H9 (cell line): ENCODE results near the gene PCBP2. TPM values are rescaled to one million over a fixed set of nuclear protein-coding genes. Genes with fewer than 3 reads are reported as not detected.

ENCODE experiments used
- DNase-seq: peaks from one replicate; pipeline ENCODE4 v3.0.0-alpha.2; 2017
- H2AFZ ChIP-seq: one replicate; pipeline ENCODE4 v1.6.1; 2013; ENCODE audit warnings: mild to moderate bottlenecking, low read length, control low read depth, moderate library complexity
- H2AK5ac ChIP-seq: 2 replicates; pipeline ENCODE4 v1.6.1; 2013; ENCODE audit warnings: low read length, control low read depth, mixed read lengths; ENCODE audit not compliant: insufficient read length
- H2BK120ac ChIP-seq: one replicate; pipeline ENCODE4 v1.6.1; 2013; ENCODE audit warnings: low read depth, mild to moderate bottlenecking, low read length, control low read depth, inconsistent platforms; ENCODE audit not compliant: poor library complexity, severe bottlenecking
- H2BK12ac ChIP-seq: 2 replicates; pipeline ENCODE4 v1.6.1; 2013; ENCODE audit warnings: low read length, control low read depth, mixed read lengths, low read depth; ENCODE audit not compliant: insufficient read length
- H2BK15ac ChIP-seq: 2 replicates; pipeline ENCODE4 v1.6.1; 2013; ENCODE audit warnings: low read depth, low read length, control low read depth
- H2BK20ac ChIP-seq: one replicate; pipeline ENCODE4 v1.6.1; 2013; ENCODE audit warnings: low read depth, mild to moderate bottlenecking, low read length, control low read depth, inconsistent platforms; ENCODE audit not compliant: poor library complexity, severe bottlenecking
- H2BK5ac ChIP-seq: 2 replicates; pipeline ENCODE4 v1.6.1; 2013; ENCODE audit warnings: low read length, control low read depth, mixed read lengths; ENCODE audit not compliant: insufficient read length
- H3K14ac ChIP-seq: 2 replicates; pipeline ENCODE4 v1.6.1; 2013; ENCODE audit warnings: low read length, control low read depth; ENCODE audit not compliant: insufficient read depth
- H3K18ac ChIP-seq: 2 replicates; pipeline ENCODE4 v1.6.1; 2013; ENCODE audit warnings: low read depth, mild to moderate bottlenecking, mixed read lengths, low read length, control low read depth; ENCODE audit not compliant: insufficient read length
- H3K23ac ChIP-seq: 2 replicates; pipeline ENCODE4 v1.6.1; 2013; ENCODE audit warnings: low read length, control low read depth, mixed read lengths, low read depth; ENCODE audit not compliant: insufficient read length
- H3K23me2 ChIP-seq: 2 replicates; pipeline ENCODE4 v1.6.1; 2013; ENCODE audit warnings: low read depth, mild to moderate bottlenecking, mixed read lengths, low read length, control low read depth; ENCODE audit not compliant: insufficient read length, poor library complexity, severe bottlenecking
- H3K27ac ChIP-seq: 2 replicates; pipeline ENCODE4 v1.5.1; 2013; ENCODE audit warnings: low read length, control low read depth, mixed read lengths, low read depth; ENCODE audit not compliant: insufficient read length
- H3K27me3 ChIP-seq: 2 replicates; pipeline ENCODE4 v1.6.1; 2013; ENCODE audit warnings: low read length, control low read depth, inconsistent platforms; ENCODE audit not compliant: insufficient read depth
- H3K4ac ChIP-seq: 2 replicates; pipeline ENCODE4 v1.6.1; 2013; ENCODE audit warnings: low read depth, mild to moderate bottlenecking, control low read depth, inconsistent platforms, low read length, moderate library complexity
- H3K4me1 ChIP-seq: 2 replicates; pipeline ENCODE4 v1.6.1; 2013; ENCODE audit warnings: low read length, control low read depth, inconsistent platforms; ENCODE audit not compliant: insufficient read depth
- H3K4me2 ChIP-seq: 2 replicates; pipeline ENCODE4 v1.6.1; 2013; ENCODE audit warnings: low read length, control low read depth, mixed read lengths; ENCODE audit not compliant: insufficient read length, insufficient read depth
- H3K56ac ChIP-seq: 2 replicates; pipeline ENCODE4 v1.6.1; 2013; ENCODE audit warnings: low read depth, mild to moderate bottlenecking, mixed read lengths, low read length, control low read depth; ENCODE audit not compliant: insufficient read length
- H3K79me1 ChIP-seq: 2 replicates; pipeline ENCODE4 v1.6.1; 2013; ENCODE audit warnings: low read depth, mild to moderate bottlenecking, moderate library complexity, low read length, control low read depth, inconsistent platforms; ENCODE audit not compliant: insufficient read depth, poor library complexity, severe bottlenecking
- H3K79me2 ChIP-seq: 2 replicates; pipeline ENCODE4 v1.6.1; 2013; ENCODE audit warnings: low read length, control low read depth, inconsistent platforms; ENCODE audit not compliant: insufficient read depth
- H3K9ac ChIP-seq: 2 replicates; pipeline ENCODE4 v1.6.1; 2013; ENCODE audit warnings: low read length, control low read depth, mixed read lengths; ENCODE audit not compliant: insufficient read length; ENCODE audit errors: extremely low read depth
- H3K9me3 ChIP-seq: one replicate; pipeline ENCODE4 v1.6.1; 2013; ENCODE audit warnings: low read depth, low read length, inconsistent platforms; ENCODE audit not compliant: control insufficient read depth
- H3T11ph ChIP-seq: one replicate; pipeline ENCODE4 v1.6.1; 2013; ENCODE audit warnings: mild to moderate bottlenecking, low read length, control low read depth, inconsistent platforms
- H4K20me1 ChIP-seq: one replicate; pipeline ENCODE4 v1.6.1; 2013; ENCODE audit not compliant: control insufficient read depth, insufficient read length, insufficient read depth
- H4K5ac ChIP-seq: 2 replicates; pipeline ENCODE4 v1.6.1; 2013; ENCODE audit warnings: low read depth, mild to moderate bottlenecking, mixed read lengths, low read length, control low read depth; ENCODE audit not compliant: insufficient read length
- H4K8ac ChIP-seq: replicated peaks from 2 replicates; pipeline ENCODE4 v1.6.1; 2013; ENCODE audit warnings: low read length, control low read depth, mixed read lengths, low read depth; ENCODE audit not compliant: insufficient read length
- H4K91ac ChIP-seq: 2 replicates; pipeline ENCODE4 v1.6.1; 2013; ENCODE audit warnings: low read depth, mild to moderate bottlenecking, moderate library complexity, mixed read lengths, low read length, control low read depth; ENCODE audit not compliant: insufficient read length
- H3K27ac Mint-ChIP-seq, 3 experiments: 2 replicates in 2 of 3; 3 replicates in 1 of 3; pipeline ENCODE4 v1.8.0; 2020 to 2021; ENCODE audit warnings: mixed read lengths in 3 of 3, mild to moderate bottlenecking in 1 of 3, moderate library complexity in 1 of 3
- H3K27me3 Mint-ChIP-seq: 2 replicates; pipeline ENCODE4 v1.8.0; 2021; ENCODE audit warnings: low read depth, mild to moderate bottlenecking, moderate library complexity, mixed read lengths
- H3K36me3 Mint-ChIP-seq, 3 experiments: 2 replicates in 2 of 3; 3 replicates in 1 of 3; pipeline ENCODE4 v1.8.0; 2020 to 2021; ENCODE audit warnings: low read depth in 3 of 3, mixed read lengths in 3 of 3; ENCODE audit not compliant: insufficient read depth in 1 of 3
- H3K4me1 Mint-ChIP-seq, 2 experiments: 2 replicates each; pipeline ENCODE4 v1.8.0; 2020; ENCODE audit warnings: mixed read lengths in 2 of 2
- H3K4me3 Mint-ChIP-seq, 2 experiments: 2 replicates in 1 of 2; 3 replicates in 1 of 2; pipeline ENCODE4 v1.8.0; 2020 to 2021; ENCODE audit warnings: mild to moderate bottlenecking in 2 of 2, mixed read lengths in 2 of 2, moderate library complexity in 1 of 2
- H3K9me3 Mint-ChIP-seq, 2 experiments: 2 replicates in 1 of 2; 3 replicates in 1 of 2; pipeline ENCODE4 v1.8.0; 2020; ENCODE audit warnings: mild to moderate bottlenecking in 2 of 2, mixed read lengths in 2 of 2, moderate library complexity in 1 of 2
- WGBS: extraction: QIAGEN DNeasy Blood & Tissue Kit; methylation state at CpG from one replicate; pipeline ENCODE4 v1.1.7; 2013; ENCODE audit warnings: missing lambda C conversion rate, low lambda C conversion rate, mixed read lengths; ENCODE audit not compliant: insufficient read length; ENCODE audit errors: extremely low coverage; 5-methylcytosine and 5-hydroxymethylcytosine counted together
- total RNA-seq: library from RNA; stranded (reverse); gene quantifications from 2 replicates; pipeline ENCODE4 v1.2.1, GENCODE V29; 2021
- TF ChIP-seq, protein P1 (sequence below): fragments of 200-600 bp; sonication (generic); conservative IDR thresholded peaks from 3 replicates; pipeline ENCODE4 v1.8.0; 2021; ENCODE audit warnings: antibody characterized with exemption, mild to moderate bottlenecking

Gene PCBP2
- total RNA-seq, 1 experiment from 2014 or later, result 1,207 TPM

DNA sequence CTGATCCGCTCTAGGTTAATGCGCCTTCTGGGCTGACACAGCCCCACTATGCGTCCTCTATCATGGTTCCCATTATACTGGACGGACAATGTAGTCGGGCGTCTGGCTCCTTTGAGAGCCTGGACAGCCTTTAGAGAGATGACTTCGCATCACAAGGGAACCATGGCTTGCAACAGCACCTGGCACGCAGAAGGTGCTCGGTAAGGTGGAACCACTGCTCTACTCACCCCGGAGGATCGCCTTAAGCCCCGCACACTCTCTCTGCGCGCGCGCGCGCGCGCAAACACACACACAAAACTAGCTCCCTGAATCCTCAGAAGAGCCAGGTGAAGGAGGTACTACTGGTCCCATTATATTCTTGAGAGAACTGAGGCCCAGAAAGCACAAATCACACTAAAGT is 40.3 kb downstream of the PCBP2 start:
- Histone ChIP-seq H2AFZ (no peak overlapping the region), H3K79me2 (no peaks in the 10 kb centered on the region), H3K4me1 (no peaks in the 10 kb centered on the region), H3K27ac (no peak overlapping the region), H3K4ac (no peak overlapping the region), H2AK5ac (no peak overlapping the region), H3K4me2 (peak overlapping the region; percentile 74), H2BK5ac (no peak overlapping the region), H2BK120ac (no peak overlapping the region), H3T11ph (no peak overlapping the region), H4K8ac (no peak overlapping the region), H4K20me1 (peaks cover 2% of the 10 kb centered on the region), H3K23me2 (peaks cover 10% of the 10 kb centered on the region), H4K5ac (no peak overlapping the region), H3K9me3 (no peaks in the 10 kb centered on the region), H3K27me3 (no peaks in the 10 kb centered on the region), H3K23ac (no peak overlapping the region), H4K91ac (no peak overlapping the region), H2BK15ac (no peak overlapping the region), H2BK12ac (no peak overlapping the region), H3K18ac (no peak overlapping the region), H3K79me1 (no peaks in the 10 kb centered on the region), H2BK20ac (no peak overlapping the region), H3K14ac (0 out of 2 replicates have a peak overlapping the region, but pooled peaks have one; percentile 44), H3K56ac (no peak overlapping the region), H3K9ac (no peak overlapping the region)
- DNase-seq, result no peak
- WGBS, result no CpG with 5 or more reads among the region's 20 CpGs
- H3K9me3 Mint-ChIP-seq, result no peaks in the 10 kb centered on the region
- no peaks in the 10 kb centered on the region; the same call in none of the 2 replicates for H3K27me3 Mint-ChIP-seq
- peak overlapping the region; percentile 85 to 90 (median 88) for H3K27ac Mint-ChIP-seq
- peaks cover 40 to 45% of the 10 kb centered on the region in 2 experiments for H3K4me1 Mint-ChIP-seq
- TF ChIP-seq, protein P1, sequence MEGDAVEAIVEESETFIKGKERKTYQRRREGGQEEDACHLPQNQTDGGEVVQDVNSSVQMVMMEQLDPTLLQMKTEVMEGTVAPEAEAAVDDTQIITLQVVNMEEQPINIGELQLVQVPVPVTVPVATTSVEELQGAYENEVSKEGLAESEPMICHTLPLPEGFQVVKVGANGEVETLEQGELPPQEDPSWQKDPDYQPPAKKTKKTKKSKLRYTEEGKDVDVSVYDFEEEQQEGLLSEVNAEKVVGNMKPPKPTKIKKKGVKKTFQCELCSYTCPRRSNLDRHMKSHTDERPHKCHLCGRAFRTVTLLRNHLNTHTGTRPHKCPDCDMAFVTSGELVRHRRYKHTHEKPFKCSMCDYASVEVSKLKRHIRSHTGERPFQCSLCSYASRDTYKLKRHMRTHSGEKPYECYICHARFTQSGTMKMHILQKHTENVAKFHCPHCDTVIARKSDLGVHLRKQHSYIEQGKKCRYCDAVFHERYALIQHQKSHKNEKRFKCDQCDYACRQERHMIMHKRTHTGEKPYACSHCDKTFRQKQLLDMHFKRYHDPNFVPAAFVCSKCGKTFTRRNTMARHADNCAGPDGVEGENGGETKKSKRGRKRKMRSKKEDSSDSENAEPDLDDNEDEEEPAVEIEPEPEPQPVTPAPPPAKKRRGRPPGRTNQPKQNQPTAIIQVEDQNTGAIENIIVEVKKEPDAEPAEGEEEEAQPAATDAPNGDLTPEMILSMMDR, result no peak
- H3K4me3 Mint-ChIP-seq, result peak overlapping the region; percentile 72 to 93
- peaks cover 1 to 7% (median 3%) of the 10 kb centered on the region in 3 experiments; a peak in 3 of 7 replicates for H3K36me3 Mint-ChIP-seq
